Fibroblast of skin of right quadriceps (primary cell): Measurements from ENCODE around the gene FAM89A.
"Not testable (repeated sequence)": the region's sequence is repeated elsewhere in the genome, so short reads cannot be mapped to it uniquely, and the experiment has no call there.

Experiments
- DNase-seq: peaks from one replicate; pipeline ENCODE4 v3.0.0-alpha.2; 2013

FAM89A gene

GRCh38 chr1:230986976-230987375, 53.1 kb downstream of the FAM89A start:
- DNase-seq, result peak; percentile 58

- DNase-seq, result no peak
Observed at GRCh38 chr1:230985711-230986110, 54.3 kb downstream of the FAM89A start.

- DNase-seq, result not testable (repeated sequence)
Observed at GRCh38 chr1:230984622-230985515, 55.2 kb downstream of the FAM89A start.

GRCh38 chr1:230983811-230984210, 56.2 kb downstream of the FAM89A start:
- DNase-seq, result no peak

- peak; percentile 62 for DNase-seq
Observed at GRCh38 chr1:230982696-230983095, 57.4 kb downstream of the FAM89A start.

GRCh38 chr1:230979952-230980351, 60.1 kb downstream of the FAM89A start:
- DNase-seq, result no peak

- DNase-seq, result no peak
Observed at GRCh38 chr1:230979389-230979716, 60.7 kb downstream of the FAM89A start.

GRCh38 chr1:230978491-230979388, 61.3 kb downstream of the FAM89A start, which contains the start of the genes ARV1 and TTC13:
ARV1 (plus strand) TSS chr1:230979094; CDS start chr1:230979106, 12 bp downstream.
TTC13 (minus strand) TSS chr1:230978861; CDS start chr1:230978830, 31 bp downstream.
- DNase-seq, result peak; percentile 96

- peak; percentile 13 for DNase-seq
Observed at GRCh38 chr1:230977761-230978490, 62.1 kb downstream of the FAM89A start.

GRCh38 chr1:230976825-230977747, 63.0 kb downstream of the FAM89A start:
- DNase-seq, result no peak

- no peak for DNase-seq
Observed at GRCh38 chr1:230976360-230976759, 63.7 kb downstream of the FAM89A start.

- DNase-seq, result no peak
Observed at GRCh38 chr1:230975636-230976035, 64.4 kb downstream of the FAM89A start.

GRCh38 chr1:230972855-230973271, 67.2 kb downstream of the FAM89A start:
- peak; percentile 17 for DNase-seq

GRCh38 chr1:230971771-230972170, 68.3 kb downstream of the FAM89A start:
- DNase-seq, result no peak

- DNase-seq, result no peak
Observed at GRCh38 chr1:230970432-230970831, 69.6 kb downstream of the FAM89A start.
